Loucy (cell line): ENCODE data around the gene FMNL3.

Experiments
- H2AFZ ChIP-seq: fragments of 200-600 bp; sonication (generic); 2 replicates; pipeline ENCODE4 v1.6.0; 2016; ENCODE audit warnings: antibody characterized with exemption, mild to moderate bottlenecking, low read length, moderate library complexity
- H3F3A ChIP-seq: fragments of 200-600 bp; 2 replicates; pipeline ENCODE4 v1.6.0; 2016; ENCODE audit warnings: antibody characterized with exemption, low read depth, mild to moderate bottlenecking
- H3K27me3 ChIP-seq: fragments of 200-600 bp; sonication (generic); 2 replicates; pipeline ENCODE4 v1.6.1; 2014; ENCODE audit warnings: low read length, mild to moderate bottlenecking; ENCODE audit not compliant: insufficient read depth, poor library complexity, severe bottlenecking
- H3K36me3 ChIP-seq: fragments of 200-600 bp; sonication (generic); 2 replicates; pipeline ENCODE4 v1.6.1; 2016; ENCODE audit warnings: low read length; ENCODE audit not compliant: insufficient read depth
- H3K4me1 ChIP-seq: fragments of 200-600 bp; sonication (generic); 2 replicates; pipeline ENCODE4 v1.5.1; 2014; ENCODE audit warnings: low read length, mild to moderate bottlenecking; ENCODE audit not compliant: insufficient read depth, poor library complexity, severe bottlenecking
- H3K4me2 ChIP-seq: fragments of 200-600 bp; sonication (generic); 2 replicates; pipeline ENCODE4 v1.6.0; 2014; ENCODE audit warnings: antibody characterized with exemption, low read length, low read depth, mild to moderate bottlenecking; ENCODE audit not compliant: poor library complexity, severe bottlenecking
- H3K4me3 ChIP-seq: fragments of 200-600 bp; sonication (generic); 2 replicates; pipeline ENCODE4 v1.5.1; 2014; ENCODE audit warnings: low read length, mild to moderate bottlenecking, mixed read lengths; ENCODE audit not compliant: poor library complexity, severe bottlenecking
- H3K79me2 ChIP-seq: fragments of 200-600 bp; sonication (generic); 2 replicates; pipeline ENCODE4 v1.6.1; 2014; ENCODE audit warnings: low read length; ENCODE audit not compliant: insufficient read depth
- H3K9ac ChIP-seq: fragments of 200-600 bp; sonication (generic); 2 replicates; pipeline ENCODE4 v1.6.0; 2014; ENCODE audit warnings: mild to moderate bottlenecking, low read depth, low read length, moderate library complexity; ENCODE audit not compliant: poor library complexity, severe bottlenecking
- H3K9me2 ChIP-seq: fragments of 200-600 bp; sonication (generic); replicated peaks from 2 replicates; pipeline ENCODE4 v1.6.1; 2016; ENCODE audit warnings: low read depth, low read length, mixed read lengths
- H3K9me3 ChIP-seq: fragments of 200-600 bp; sonication (generic); 2 replicates; pipeline ENCODE4 v1.6.1; 2014; ENCODE audit warnings: mild to moderate bottlenecking, antibody characterized with exemption, low read length, low read depth; ENCODE audit not compliant: insufficient read depth
- H4K20me1 ChIP-seq: fragments of 200-600 bp; sonication (generic); 2 replicates; pipeline ENCODE4 v1.6.0; 2014; ENCODE audit warnings: antibody characterized with exemption, low read length, mild to moderate bottlenecking; ENCODE audit not compliant: insufficient read depth, poor library complexity, severe bottlenecking
- CTCF ChIP-seq: fragments of 200-600 bp; sonication (generic); conservative IDR thresholded peaks from 2 replicates; pipeline ENCODE4 v1.5.1; 2014; ENCODE audit warnings: mild to moderate bottlenecking, antibody characterized with exemption, low read length
- EZH2phosphoT487 ChIP-seq: fragments of 200-600 bp; IDR thresholded peaks from 2 replicates; pipeline ENCODE4 v1.6.1; 2018; ENCODE audit warnings: antibody characterized with exemption, mild to moderate bottlenecking, moderate library complexity, borderline replicate concordance

FMNL3 gene

GRCh38 chr12:49626836-49627235, 80.4 kb downstream of the FMNL3 start:
- no peak overlapping the region for H2AFZ ChIP-seq
- H3K27me3 ChIP-seq: no peaks in the 10 kb centered on the region
- H3K4me1 ChIP-seq: peaks cover 24% of the 10 kb centered on the region
- H4K20me1 ChIP-seq: no peaks in the 10 kb centered on the region
- no peaks in the 10 kb centered on the region for H3K36me3 ChIP-seq
- no peaks in the 10 kb centered on the region for H3K9me3 ChIP-seq
- no peak overlapping the region for H3K4me3 ChIP-seq
- peaks cover 20% of the 10 kb centered on the region for H3F3A ChIP-seq
- H3K9me2 ChIP-seq: no peaks in the 10 kb centered on the region
- no peak overlapping the region for H3K4me2 ChIP-seq
- H3K9ac ChIP-seq: no peak overlapping the region
- TF ChIP-seq EZH2phosphoT487: no peak
- TF ChIP-seq CTCF: no peak
- no peaks in the 10 kb centered on the region for H3K79me2 ChIP-seq

GRCh38 chr12:49626169-49626835, 80.9 kb downstream of the FMNL3 start:
- Histone ChIP-seq H3K79me2 (no peaks in the 10 kb centered on the region), H3K4me2 (no peak overlapping the region), H3F3A (peaks cover 20% of the 10 kb centered on the region), H3K36me3 (no peaks in the 10 kb centered on the region), H4K20me1 (no peaks in the 10 kb centered on the region), H2AFZ (no peak overlapping the region), H3K9me2 (no peaks in the 10 kb centered on the region), H3K9ac (no peak overlapping the region), H3K4me1 (peaks cover 25% of the 10 kb centered on the region), H3K9me3 (no peaks in the 10 kb centered on the region), H3K27me3 (no peaks in the 10 kb centered on the region), H3K4me3 (no peak overlapping the region)
- TF ChIP-seq CTCF (peak; percentile 57), EZH2phosphoT487 (no peak)

GRCh38 chr12:49624921-49625577, 82.2 kb downstream of the FMNL3 start:
- no peak for TF ChIP-seq CTCF
- no peak for TF ChIP-seq EZH2phosphoT487
- no peak overlapping the region for H2AFZ ChIP-seq
- no peaks in the 10 kb centered on the region for H3K36me3 ChIP-seq
- no peaks in the 10 kb centered on the region for H3K9me3 ChIP-seq
- no peaks in the 10 kb centered on the region for H3K79me2 ChIP-seq
- H3K4me3 ChIP-seq: no peak overlapping the region
- peaks cover 12% of the 10 kb centered on the region for H3K27me3 ChIP-seq
- H3K4me2 ChIP-seq: no peak overlapping the region
- no peaks in the 10 kb centered on the region for H4K20me1 ChIP-seq
- H3K9me2 ChIP-seq: no peaks in the 10 kb centered on the region
- peaks cover 22% of the 10 kb centered on the region for H3K4me1 ChIP-seq
- peaks cover 20% of the 10 kb centered on the region for H3F3A ChIP-seq
- no peak overlapping the region for H3K9ac ChIP-seq
